DOHH2 (cell line): ENCODE results near the gene GEMIN7.

Source experiments
- EZH2phosphoT487 ChIP-seq: fragments of 200-600 bp; sonication (generic); IDR thresholded peaks from 2 replicates; pipeline ENCODE4 v1.6.1; 2017; ENCODE audit warnings: borderline replicate concordance, mild to moderate bottlenecking, antibody characterized with exemption, low read length, moderate library complexity, mixed read lengths
- TF ChIP-seq, protein P1 (sequence below): fragments of 200-600 bp; sonication (generic); IDR thresholded peaks from one replicate; pipeline ENCODE4 v1.5.1; 2014; ENCODE audit warnings: antibody characterized with exemption, mild to moderate bottlenecking, low read depth, low read length; ENCODE audit not compliant: poor library complexity, severe bottlenecking

DNA sequence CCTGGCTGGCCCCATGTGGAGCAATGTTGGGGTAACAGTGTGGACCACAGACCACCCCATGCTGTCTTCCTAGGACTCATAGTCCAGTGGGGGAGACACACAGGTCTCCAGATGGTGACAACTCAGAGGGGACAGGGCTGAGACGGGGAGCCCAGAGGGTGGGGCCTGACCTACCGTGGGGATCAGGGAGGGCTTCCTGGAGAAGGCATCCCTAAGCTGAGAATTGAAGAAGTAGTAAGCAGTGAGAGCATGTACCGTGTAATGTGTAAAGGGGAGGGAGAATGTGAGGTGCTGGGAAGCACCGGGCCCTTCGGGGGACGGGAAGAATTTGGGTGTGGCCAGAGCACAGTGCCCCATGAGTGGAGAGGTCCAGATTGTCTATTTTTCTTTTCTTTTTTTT is 45.0 kb downstream of the GEMIN7 start:
- TF ChIP-seq, protein P1, sequence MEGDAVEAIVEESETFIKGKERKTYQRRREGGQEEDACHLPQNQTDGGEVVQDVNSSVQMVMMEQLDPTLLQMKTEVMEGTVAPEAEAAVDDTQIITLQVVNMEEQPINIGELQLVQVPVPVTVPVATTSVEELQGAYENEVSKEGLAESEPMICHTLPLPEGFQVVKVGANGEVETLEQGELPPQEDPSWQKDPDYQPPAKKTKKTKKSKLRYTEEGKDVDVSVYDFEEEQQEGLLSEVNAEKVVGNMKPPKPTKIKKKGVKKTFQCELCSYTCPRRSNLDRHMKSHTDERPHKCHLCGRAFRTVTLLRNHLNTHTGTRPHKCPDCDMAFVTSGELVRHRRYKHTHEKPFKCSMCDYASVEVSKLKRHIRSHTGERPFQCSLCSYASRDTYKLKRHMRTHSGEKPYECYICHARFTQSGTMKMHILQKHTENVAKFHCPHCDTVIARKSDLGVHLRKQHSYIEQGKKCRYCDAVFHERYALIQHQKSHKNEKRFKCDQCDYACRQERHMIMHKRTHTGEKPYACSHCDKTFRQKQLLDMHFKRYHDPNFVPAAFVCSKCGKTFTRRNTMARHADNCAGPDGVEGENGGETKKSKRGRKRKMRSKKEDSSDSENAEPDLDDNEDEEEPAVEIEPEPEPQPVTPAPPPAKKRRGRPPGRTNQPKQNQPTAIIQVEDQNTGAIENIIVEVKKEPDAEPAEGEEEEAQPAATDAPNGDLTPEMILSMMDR = no peak
- no peak for TF ChIP-seq EZH2phosphoT487
